ENCODE results near the gene DNM3. TPM values are rescaled to one million over a fixed set of nuclear protein-coding genes. Genes with fewer than 3 reads are reported as not detected.

The DNM3 gene
- total RNA-seq, 1 experiment from 2014 or later = 2.7 TPM

GRCh38 chr1:171981303-171981702 lies 140.0 kb downstream of the DNM3 start:
- no peak overlapping the region for H3K9ac ChIP-seq (ENCODE audit: extremely low read depth, insufficient read length, low read length)
- H2BK12ac ChIP-seq (ENCODE audit: insufficient read length, low read depth, low read length) = no peak overlapping the region
- no peak overlapping the region for H2BK20ac ChIP-seq (ENCODE audit: low read depth, low read length, poor library complexity, severe bottlenecking)
- DNase-seq = no peak
- no peaks in the 10 kb centered on the region for H3K79me2 ChIP-seq (ENCODE audit: insufficient read depth, low read length)
- H3K56ac ChIP-seq (ENCODE audit: insufficient read length, low read depth, low read length) = no peak overlapping the region
- H4K91ac ChIP-seq (ENCODE audit: insufficient read length, low read depth, low read length) = no peak overlapping the region
- Mint-ChIP-seq H3K27ac (no peak overlapping the region), H3K27me3 (ENCODE audit: low read depth) (no peaks in the 10 kb centered on the region), H3K36me3 (ENCODE audit: insufficient read depth in 1 of 3, low read depth in 3 of 3) (peaks cover 0 to 2% (median 0%) of the 10 kb centered on the region in 3 experiments; a peak in 1 of 7 replicates), H3K4me3 (no peak overlapping the region), H3K4me1 (peaks cover 8 to 14% of the 10 kb centered on the region in 2 experiments), H3K9me3 (no peaks in the 10 kb centered on the region)
- no peaks in the 10 kb centered on the region for H3K79me1 ChIP-seq (ENCODE audit: insufficient read depth, low read depth, low read length, poor library complexity, severe bottlenecking)
- no peak overlapping the region for H4K5ac ChIP-seq (ENCODE audit: insufficient read length, low read depth, low read length)
- no peaks in the 10 kb centered on the region for H3K23me2 ChIP-seq (ENCODE audit: insufficient read length, low read depth, low read length, poor library complexity, severe bottlenecking)
- peaks cover 4% of the 10 kb centered on the region; the same call in 1 of the 2 replicates for H3K4me1 ChIP-seq (ENCODE audit: insufficient read depth, low read length)
- H3K27me3 ChIP-seq (ENCODE audit: insufficient read depth, low read length) = no peaks in the 10 kb centered on the region
- no peak for TF ChIP-seq CTCF (conservative IDR thresholded peaks at IDR 0.05)
- no peaks in the 10 kb centered on the region for H3K9me3 ChIP-seq (ENCODE audit: control insufficient read depth, low read depth, low read length)
- no peak overlapping the region for H2BK15ac ChIP-seq (ENCODE audit: low read depth, low read length)
- no peak overlapping the region for H3T11ph ChIP-seq (ENCODE audit: low read length)
- no peak overlapping the region for H2AK5ac ChIP-seq (ENCODE audit: insufficient read length, low read length)
- H3K23ac ChIP-seq (ENCODE audit: insufficient read length, low read depth, low read length) = no peak overlapping the region
- no peak overlapping the region for H3K4ac ChIP-seq (ENCODE audit: low read depth, low read length)
- H3K27ac ChIP-seq (ENCODE audit: insufficient read length, low read depth, low read length) = no peak overlapping the region
- H2BK5ac ChIP-seq (ENCODE audit: insufficient read length, low read length) = no peak overlapping the region
- H4K8ac ChIP-seq (replicated peaks; ENCODE audit: insufficient read length, low read depth, low read length) = no peak overlapping the region
- H3K18ac ChIP-seq (ENCODE audit: insufficient read length, low read depth, low read length) = no peak overlapping the region
- no peaks in the 10 kb centered on the region for H4K20me1 ChIP-seq (ENCODE audit: control insufficient read depth, insufficient read depth, insufficient read length)
- no peak overlapping the region for H3K14ac ChIP-seq (ENCODE audit: insufficient read depth, low read length)
- no peak overlapping the region for H2BK120ac ChIP-seq (ENCODE audit: low read depth, low read length, poor library complexity, severe bottlenecking)
- no peak overlapping the region for H3K4me2 ChIP-seq (ENCODE audit: insufficient read depth, insufficient read length, low read length)
- H2AFZ ChIP-seq (ENCODE audit: low read length) = no peak overlapping the region
